ENCODE measurements around the gene OPCML. TPM values are rescaled to one million over a fixed set of nuclear protein-coding genes. Genes with fewer than 3 reads are reported as not detected.

Gene OPCML
- total RNA-seq, 1 donor from 2014 or later, result 1.2 TPM

GRCh38 chr11:133096981-133097380 lies 435.3 kb downstream of the OPCML start:
- H3K27ac Mint-ChIP-seq (ENCODE audit: unreplicated experiment), result no peak overlapping the region
- peaks cover 3% of the 10 kb centered on the region for H3K36me3 Mint-ChIP-seq (ENCODE audit: low read depth)
- H3K27me3 Mint-ChIP-seq (ENCODE audit: low read depth), result no peaks in the 10 kb centered on the region
- H3K9me3 Mint-ChIP-seq, result peaks cover 4% of the 10 kb centered on the region
- no peak overlapping the region for H3K4me3 Mint-ChIP-seq
- TF ChIP-seq, protein P1, sequence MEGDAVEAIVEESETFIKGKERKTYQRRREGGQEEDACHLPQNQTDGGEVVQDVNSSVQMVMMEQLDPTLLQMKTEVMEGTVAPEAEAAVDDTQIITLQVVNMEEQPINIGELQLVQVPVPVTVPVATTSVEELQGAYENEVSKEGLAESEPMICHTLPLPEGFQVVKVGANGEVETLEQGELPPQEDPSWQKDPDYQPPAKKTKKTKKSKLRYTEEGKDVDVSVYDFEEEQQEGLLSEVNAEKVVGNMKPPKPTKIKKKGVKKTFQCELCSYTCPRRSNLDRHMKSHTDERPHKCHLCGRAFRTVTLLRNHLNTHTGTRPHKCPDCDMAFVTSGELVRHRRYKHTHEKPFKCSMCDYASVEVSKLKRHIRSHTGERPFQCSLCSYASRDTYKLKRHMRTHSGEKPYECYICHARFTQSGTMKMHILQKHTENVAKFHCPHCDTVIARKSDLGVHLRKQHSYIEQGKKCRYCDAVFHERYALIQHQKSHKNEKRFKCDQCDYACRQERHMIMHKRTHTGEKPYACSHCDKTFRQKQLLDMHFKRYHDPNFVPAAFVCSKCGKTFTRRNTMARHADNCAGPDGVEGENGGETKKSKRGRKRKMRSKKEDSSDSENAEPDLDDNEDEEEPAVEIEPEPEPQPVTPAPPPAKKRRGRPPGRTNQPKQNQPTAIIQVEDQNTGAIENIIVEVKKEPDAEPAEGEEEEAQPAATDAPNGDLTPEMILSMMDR (conservative IDR thresholded peaks at IDR 0.05), result no peak
- H3K4me1 Mint-ChIP-seq, result no peaks in the 10 kb centered on the region
- no peak for DNase-seq (ENCODE audit: low read depth, low spot score)

- H3K36me3 Mint-ChIP-seq (ENCODE audit: low read depth), result no peaks in the 10 kb centered on the region
- no peak overlapping the region for H3K27ac Mint-ChIP-seq (ENCODE audit: unreplicated experiment)
- peak overlapping the region; percentile 26 for H3K4me3 Mint-ChIP-seq
- TF ChIP-seq, protein P1 (conservative IDR thresholded peaks at IDR 0.05), result no peak
- no peak for DNase-seq (ENCODE audit: low read depth, low spot score)
- H3K4me1 Mint-ChIP-seq, result peaks cover 37% of the 10 kb centered on the region
- H3K9me3 Mint-ChIP-seq, result no peaks in the 10 kb centered on the region
- peaks cover 8% of the 10 kb centered on the region for H3K27me3 Mint-ChIP-seq (ENCODE audit: low read depth)
These were observed 445.8 kb downstream of the OPCML start for GRCh38 chr11:133086518-133086917.

DNA sequence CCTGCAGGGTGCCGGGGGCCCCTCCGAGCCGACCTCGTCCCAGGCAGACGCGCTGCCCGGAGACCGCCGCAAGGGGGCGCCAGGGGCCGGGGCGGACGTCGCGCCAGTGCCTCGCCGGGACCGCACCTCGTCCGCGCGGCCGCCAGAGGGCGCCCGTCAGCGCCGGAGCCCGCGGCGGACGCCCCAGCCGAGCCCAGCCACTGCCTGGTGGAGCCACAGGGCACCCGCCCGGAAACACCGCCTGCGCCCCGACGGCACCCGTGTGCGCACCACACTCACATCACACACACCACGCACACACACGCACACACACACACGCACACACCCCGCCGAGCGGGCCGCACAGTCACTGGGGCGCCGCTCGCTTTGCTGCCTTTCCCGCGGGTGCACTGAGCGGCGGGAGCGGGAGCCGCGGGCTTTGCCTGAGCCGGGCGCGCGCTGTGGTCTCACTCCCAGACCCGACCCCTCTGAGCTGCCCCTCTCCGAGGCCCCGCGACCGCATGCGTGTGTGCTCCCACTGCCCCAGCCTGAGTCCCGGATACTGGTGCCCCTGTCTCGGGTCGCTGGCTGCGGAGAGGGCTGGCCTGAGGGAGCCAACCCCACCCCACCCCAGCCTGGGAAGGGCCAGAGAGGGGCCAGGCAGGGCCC lies 449.3 kb downstream of the OPCML start:
- H3K4me1 Mint-ChIP-seq, result peaks cover 37% of the 10 kb centered on the region
- H3K27ac Mint-ChIP-seq (ENCODE audit: unreplicated experiment), result no peak overlapping the region
- TF ChIP-seq, protein P1 (conservative IDR thresholded peaks at IDR 0.05), result peak; percentile 97
- no peaks in the 10 kb centered on the region for H3K36me3 Mint-ChIP-seq (ENCODE audit: low read depth)
- H3K27me3 Mint-ChIP-seq (ENCODE audit: low read depth), result peaks cover 41% of the 10 kb centered on the region
- H3K4me3 Mint-ChIP-seq, result peak overlapping the region; percentile 61
- peak; percentile 86 for DNase-seq (ENCODE audit: low read depth, low spot score)
- H3K9me3 Mint-ChIP-seq, result no peaks in the 10 kb centered on the region

- peaks cover 46% of the 10 kb centered on the region for H3K27me3 Mint-ChIP-seq (ENCODE audit: low read depth)
- H3K36me3 Mint-ChIP-seq (ENCODE audit: low read depth), result no peaks in the 10 kb centered on the region
- H3K4me3 Mint-ChIP-seq, result no peak overlapping the region
- no peak overlapping the region for H3K27ac Mint-ChIP-seq (ENCODE audit: unreplicated experiment)
- no peak for DNase-seq (ENCODE audit: low read depth, low spot score)
- no peaks in the 10 kb centered on the region for H3K9me3 Mint-ChIP-seq
- TF ChIP-seq, protein P1 (conservative IDR thresholded peaks at IDR 0.05), result no peak
- peaks cover 34% of the 10 kb centered on the region for H3K4me1 Mint-ChIP-seq
These were observed 449.9 kb downstream of the OPCML start for GRCh38 chr11:133082453-133082781.

- TF ChIP-seq, protein P1 (conservative IDR thresholded peaks at IDR 0.05), result no peak
- DNase-seq (ENCODE audit: low read depth, low spot score), result no peak
- Mint-ChIP-seq H3K4me1 (peaks cover 32% of the 10 kb centered on the region), H3K27ac (ENCODE audit: unreplicated experiment) (no peak overlapping the region), H3K9me3 (no peaks in the 10 kb centered on the region), H3K4me3 (peak overlapping the region; percentile 52), H3K36me3 (ENCODE audit: low read depth) (no peaks in the 10 kb centered on the region), H3K27me3 (ENCODE audit: low read depth) (peaks cover 52% of the 10 kb centered on the region)
These were observed 450.4 kb downstream of the OPCML start for GRCh38 chr11:133081730-133082452.

All from neural crest cell (in vitro differentiated cells).